Activated naive CD4-positive, alpha-beta T cell treated with anti-CD3 and anti-CD28 coated beads, Interleukin-2, amount 10 ng/mL, durations not matched to agents 7 days and 5 days (primary cell): ENCODE data around the gene FAH.

Source experiments
- CTCF ChIA-PET: fragments of 350-600 bp; sonication (Branson Sonifier 250); formaldehyde crosslinking; loops from one replicate; lab custom pipeline; 2021; ENCODE audit warnings: antibody characterized with exemption; lab: Charles Lee
- DNase-seq: peaks from one replicate; pipeline ENCODE4 v3.0.0-alpha.2; 2020
- H3K27ac Mint-ChIP-seq: one replicate; pipeline ENCODE4 v1.8.0; 2021; ENCODE audit warnings: mild to moderate bottlenecking, moderate library complexity, mixed read lengths
- H3K27me3 Mint-ChIP-seq: one replicate; pipeline ENCODE4 v1.8.0; 2021; ENCODE audit warnings: mild to moderate bottlenecking, mixed read lengths
- H3K36me3 Mint-ChIP-seq: one replicate; pipeline ENCODE4 v1.8.0; 2021; ENCODE audit warnings: mixed read lengths
- H3K4me1 Mint-ChIP-seq: one replicate; pipeline ENCODE4 v1.8.0; 2021; ENCODE audit warnings: mixed read lengths
- H3K4me3 Mint-ChIP-seq: one replicate; pipeline ENCODE4 v1.8.0; 2021; ENCODE audit warnings: mild to moderate bottlenecking, moderate library complexity, mixed read lengths
- H3K9me3 Mint-ChIP-seq: one replicate; pipeline ENCODE4 v1.8.0; 2021; ENCODE audit warnings: mixed read lengths

FAH gene

GRCh38 chr15:80156176-80156720 lies 3.4 kb downstream of the FAH start:
- H3K4me1 Mint-ChIP-seq, result peaks cover 52% of the 10 kb centered on the region
- no peak overlapping the region for H3K4me3 Mint-ChIP-seq

DNA sequence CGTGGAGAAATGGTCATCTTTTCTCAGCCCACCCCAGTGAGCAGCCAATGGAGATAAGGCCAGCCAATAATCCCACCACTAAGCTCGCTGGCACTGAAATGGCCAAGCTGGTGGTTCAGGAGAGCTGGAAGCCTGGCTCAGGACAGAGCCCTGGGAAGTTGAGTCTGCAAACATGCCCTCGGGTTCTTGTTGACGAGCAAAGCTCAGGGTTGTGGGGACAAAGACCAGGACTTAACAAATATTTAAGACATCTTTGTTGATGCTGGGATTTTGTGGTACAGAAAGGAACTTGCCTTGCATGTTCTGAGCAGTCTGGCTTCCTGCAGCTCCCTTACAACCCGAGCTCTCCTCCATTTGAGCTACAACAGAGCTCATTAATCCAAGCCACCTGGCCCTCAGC lies 4.4 kb downstream of the FAH start:
- H3K4me3 Mint-ChIP-seq, result no peak overlapping the region
- peaks cover 22% of the 10 kb centered on the region for H3K36me3 Mint-ChIP-seq
- CTCF ChIA-PET, result no interaction called here
- H3K27ac Mint-ChIP-seq, result no peak overlapping the region
- H3K9me3 Mint-ChIP-seq, result no peaks in the 10 kb centered on the region
- no peak for DNase-seq
- H3K4me1 Mint-ChIP-seq, result peaks cover 52% of the 10 kb centered on the region
- H3K27me3 Mint-ChIP-seq, result peaks cover under 1% of the 10 kb centered on the region

More at GRCh38 chr15:80156176-80156720, 3.4 kb downstream of the FAH start:
- H3K36me3 Mint-ChIP-seq, result peaks cover 15% of the 10 kb centered on the region
- H3K9me3 Mint-ChIP-seq, result no peaks in the 10 kb centered on the region
- H3K27ac Mint-ChIP-seq, result no peak overlapping the region
- CTCF ChIA-PET, result no interaction called here
- DNase-seq, result no peak
- H3K27me3 Mint-ChIP-seq, result peaks cover 8% of the 10 kb centered on the region

GRCh38 chr15:80159301-80159700 lies 6.5 kb downstream of the FAH start:
- H3K4me1 Mint-ChIP-seq, result peaks cover 38% of the 10 kb centered on the region
- no peaks in the 10 kb centered on the region for H3K27me3 Mint-ChIP-seq
- no peak overlapping the region for H3K4me3 Mint-ChIP-seq
- peak overlapping the region; percentile 68 for H3K27ac Mint-ChIP-seq
- CTCF ChIA-PET, result interaction anchor here (0.7 kb wide), 1 partner anchor 210 kb away, joined by 3 read pairs; no protein-coding TSS in a partner anchor
- no peak for DNase-seq
- H3K9me3 Mint-ChIP-seq, result no peaks in the 10 kb centered on the region
- peaks cover 36% of the 10 kb centered on the region for H3K36me3 Mint-ChIP-seq

DNA sequence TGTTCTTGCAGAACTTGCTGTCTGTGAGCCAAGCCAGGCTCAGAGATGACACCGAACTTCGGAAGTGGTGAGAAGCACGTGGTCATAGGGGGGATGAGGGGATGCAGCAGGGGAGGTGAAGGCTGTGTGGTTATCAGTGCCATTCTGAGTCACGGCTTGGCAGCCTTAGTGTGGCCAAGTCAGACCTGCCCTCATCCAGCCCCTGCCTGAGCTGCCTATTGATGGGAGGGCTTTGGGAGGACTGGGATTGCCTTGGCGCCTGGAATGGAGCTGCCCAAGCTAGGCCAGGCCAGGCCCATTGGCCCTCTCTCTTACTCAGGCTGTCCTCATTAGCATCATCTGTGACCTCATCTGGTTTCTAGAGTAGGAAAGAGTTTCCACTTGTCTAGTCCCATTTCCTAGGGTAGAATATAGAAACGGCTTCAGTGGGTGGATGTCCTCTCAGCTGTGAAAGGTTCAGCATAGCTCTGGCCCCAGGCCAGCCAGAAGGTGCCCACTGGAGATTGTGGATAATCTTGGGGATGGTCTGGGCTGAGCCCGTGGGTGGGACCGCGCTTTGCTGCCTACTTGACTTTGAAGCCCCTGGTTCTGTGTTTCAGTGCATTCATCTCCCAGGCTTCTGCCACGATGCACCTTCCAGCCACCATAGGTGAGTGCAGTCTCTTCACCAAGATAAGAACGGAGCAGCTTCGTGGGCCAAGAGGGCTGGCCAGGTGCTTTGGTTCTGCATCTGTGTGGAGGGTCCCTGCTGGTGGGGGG lies 7.2 kb downstream of the FAH start:
- peaks cover 40% of the 10 kb centered on the region for H3K36me3 Mint-ChIP-seq
- CTCF ChIA-PET, result interaction anchor here (0.6 to 2.1 kb wide), 4 partner anchors 8 to 68 kb away, joined by 3 to 10 read pairs (median 3); no protein-coding TSS in a partner anchor
- H3K27ac Mint-ChIP-seq, result peak overlapping the region; percentile 68
- H3K4me3 Mint-ChIP-seq, result no peak overlapping the region
- no peaks in the 10 kb centered on the region for H3K9me3 Mint-ChIP-seq
- no peaks in the 10 kb centered on the region for H3K27me3 Mint-ChIP-seq
- peaks cover 31% of the 10 kb centered on the region for H3K4me1 Mint-ChIP-seq
- DNase-seq, result no peak

- peak; percentile 68 for DNase-seq
- Mint-ChIP-seq H3K4me1 (peaks cover 26% of the 10 kb centered on the region), H3K27me3 (no peaks in the 10 kb centered on the region), H3K9me3 (no peaks in the 10 kb centered on the region), H3K36me3 (peaks cover 40% of the 10 kb centered on the region), H3K27ac (peak overlapping the region; percentile 86), H3K4me3 (no peak overlapping the region)
- CTCF ChIA-PET, result interaction anchor here (0.6 to 2.1 kb wide), 5 partner anchors 9 to 69 kb away, joined by 3 to 10 read pairs (median 3); no protein-coding TSS in a partner anchor
Measured at GRCh38 chr15:80160570-80161156, 7.9 kb downstream of the FAH start.

GRCh38 chr15:80161468-80162016 lies 8.7 kb downstream of the FAH start:
- no peaks in the 10 kb centered on the region for H3K9me3 Mint-ChIP-seq
- peaks cover 40% of the 10 kb centered on the region for H3K36me3 Mint-ChIP-seq
- no peak overlapping the region for H3K4me3 Mint-ChIP-seq
- CTCF ChIA-PET, result interaction anchor here (0.8 to 2.1 kb wide), 2 partner anchors 11 to 26 kb away, joined by 3 to 10 read pairs; no protein-coding TSS in a partner anchor
- peaks cover 26% of the 10 kb centered on the region for H3K4me1 Mint-ChIP-seq
- no peak for DNase-seq
- peak overlapping the region; percentile 86 for H3K27ac Mint-ChIP-seq
- H3K27me3 Mint-ChIP-seq, result no peaks in the 10 kb centered on the region

GRCh38 chr15:80162059-80162554 lies 9.3 kb downstream of the FAH start:
- H3K27ac Mint-ChIP-seq, result no peak overlapping the region
- no peaks in the 10 kb centered on the region for H3K27me3 Mint-ChIP-seq
- H3K9me3 Mint-ChIP-seq, result no peaks in the 10 kb centered on the region
- DNase-seq, result no peak
- CTCF ChIA-PET, result interaction anchor here (2.1 kb wide), 1 partner anchor 11 kb away, joined by 10 read pairs; no protein-coding TSS in a partner anchor
- H3K36me3 Mint-ChIP-seq, result peaks cover 40% of the 10 kb centered on the region
- peaks cover 26% of the 10 kb centered on the region for H3K4me1 Mint-ChIP-seq
- no peak overlapping the region for H3K4me3 Mint-ChIP-seq

DNA sequence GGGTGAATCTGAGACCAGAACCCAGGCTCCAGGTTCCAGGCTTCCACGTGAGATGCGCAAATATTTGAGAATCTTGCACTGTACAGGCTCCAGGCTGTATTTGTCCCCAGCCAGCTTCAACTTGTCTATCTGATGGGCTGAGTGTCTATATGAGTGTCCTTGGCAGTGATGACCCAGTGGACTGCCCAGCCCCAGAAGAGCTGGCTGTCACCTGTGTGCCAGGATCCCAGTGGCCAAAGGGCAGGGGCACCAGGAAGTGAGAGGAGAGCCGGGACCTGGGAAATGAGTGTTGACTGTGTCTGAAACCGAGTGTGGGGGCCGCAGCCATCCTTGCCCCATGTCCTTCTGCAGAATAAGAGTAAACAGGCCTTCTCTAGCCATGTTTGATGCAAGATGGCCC lies 10.4 kb downstream of the FAH start:
- Mint-ChIP-seq H3K4me1 (peaks cover 26% of the 10 kb centered on the region), H3K27me3 (no peaks in the 10 kb centered on the region), H3K9me3 (no peaks in the 10 kb centered on the region), H3K27ac (no peak overlapping the region), H3K36me3 (peaks cover 40% of the 10 kb centered on the region), H3K4me3 (no peak overlapping the region)
- CTCF ChIA-PET, result no interaction called here
- DNase-seq, result no peak

GRCh38 chr15:80163897-80164296 lies 11.1 kb downstream of the FAH start:
- Mint-ChIP-seq H3K27me3 (no peaks in the 10 kb centered on the region), H3K9me3 (no peaks in the 10 kb centered on the region), H3K4me3 (no peak overlapping the region), H3K27ac (no peak overlapping the region), H3K36me3 (peaks cover 36% of the 10 kb centered on the region), H3K4me1 (peaks cover 26% of the 10 kb centered on the region)
- CTCF ChIA-PET, result interaction anchor here (0.7 kb wide), 1 partner anchor 9 kb away, joined by 3 read pairs; no protein-coding TSS in a partner anchor
- DNase-seq, result no peak

DNA sequence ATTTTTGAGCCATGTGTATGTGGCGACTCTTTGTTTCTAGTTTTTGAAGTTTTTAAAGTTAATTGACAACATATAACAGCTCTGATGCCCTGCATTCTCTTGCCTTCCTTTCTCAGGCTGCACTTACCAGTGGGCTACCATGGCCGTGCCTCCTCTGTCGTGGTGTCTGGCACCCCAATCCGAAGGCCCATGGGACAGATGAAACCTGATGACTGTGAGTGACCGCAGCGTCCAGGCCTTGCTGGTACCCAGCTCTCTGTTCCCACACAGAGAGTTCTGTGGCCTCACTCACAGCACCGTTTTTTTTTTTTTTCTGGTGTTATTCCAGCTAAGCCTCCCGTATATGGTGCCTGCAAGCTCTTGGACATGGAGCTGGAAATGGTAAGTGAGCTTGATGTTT lies 15.1 kb downstream of the FAH start:
- no peak for DNase-seq
- Mint-ChIP-seq H3K36me3 (peaks cover 14% of the 10 kb centered on the region), H3K4me1 (no peaks in the 10 kb centered on the region), H3K4me3 (no peak overlapping the region), H3K27me3 (no peaks in the 10 kb centered on the region), H3K27ac (no peak overlapping the region), H3K9me3 (no peaks in the 10 kb centered on the region)
- CTCF ChIA-PET, result no interaction called here

- Mint-ChIP-seq H3K27ac (no peak overlapping the region), H3K9me3 (no peaks in the 10 kb centered on the region), H3K4me3 (no peak overlapping the region), H3K27me3 (no peaks in the 10 kb centered on the region), H3K36me3 (peaks cover 14% of the 10 kb centered on the region), H3K4me1 (no peaks in the 10 kb centered on the region)
- DNase-seq, result no peak
- CTCF ChIA-PET, result no interaction called here
Measured at GRCh38 chr15:80168421-80168820, 15.6 kb downstream of the FAH start.

- Mint-ChIP-seq H3K27ac (no peak overlapping the region), H3K36me3 (peaks cover 5% of the 10 kb centered on the region), H3K4me1 (no peaks in the 10 kb centered on the region), H3K4me3 (no peak overlapping the region), H3K9me3 (no peaks in the 10 kb centered on the region), H3K27me3 (no peaks in the 10 kb centered on the region)
- no peak for DNase-seq
- CTCF ChIA-PET, result no interaction called here
Measured at GRCh38 chr15:80169768-80170357, 17.1 kb downstream of the FAH start.

GRCh38 chr15:80170596-80170995 lies 17.8 kb downstream of the FAH start:
- no peaks in the 10 kb centered on the region for H3K4me1 Mint-ChIP-seq
- no peak overlapping the region for H3K27ac Mint-ChIP-seq
- peaks cover 5% of the 10 kb centered on the region for H3K36me3 Mint-ChIP-seq
- no peaks in the 10 kb centered on the region for H3K27me3 Mint-ChIP-seq
- DNase-seq, result no peak
- no peak overlapping the region for H3K4me3 Mint-ChIP-seq
- H3K9me3 Mint-ChIP-seq, result no peaks in the 10 kb centered on the region
- CTCF ChIA-PET, result no interaction called here

GRCh38 chr15:80171787-80172186 lies 19.0 kb downstream of the FAH start:
- Mint-ChIP-seq H3K27me3 (no peaks in the 10 kb centered on the region), H3K36me3 (peaks cover 5% of the 10 kb centered on the region), H3K27ac (no peak overlapping the region), H3K4me1 (no peaks in the 10 kb centered on the region), H3K9me3 (no peaks in the 10 kb centered on the region), H3K4me3 (no peak overlapping the region)
- no peak for DNase-seq
- CTCF ChIA-PET, result interaction anchor here (1.0 to 3.6 kb wide), 6 partner anchors 10 to 318 kb away, joined by 3 to 22 read pairs (median 6); partner anchors contain the start of gene ZFAND6
